Head of caudate nucleus (tissue), 42 donors: ENCODE measurements around the gene KRTAP21-2.
"Not testable (repeated sequence)": the region's sequence is repeated elsewhere in the genome, so short reads cannot be mapped to it uniquely, and the experiment has no call there.

ENCODE experiments used
- DNase-seq, 42 donors: peaks; one replicate each; pipeline versions ENCODE4 v3.0.0 to v3.0.0-alpha.2; 2020 to 2021; ENCODE audit warnings: mixed read lengths in 7 of 42
- intact Hi-C: fragments of 100-400 bp; cut with DNase I; formaldehyde crosslinking; loops from one replicate; pipeline ENCODE4 v1.15.0; 2022

KRTAP21-2 gene

DNA sequence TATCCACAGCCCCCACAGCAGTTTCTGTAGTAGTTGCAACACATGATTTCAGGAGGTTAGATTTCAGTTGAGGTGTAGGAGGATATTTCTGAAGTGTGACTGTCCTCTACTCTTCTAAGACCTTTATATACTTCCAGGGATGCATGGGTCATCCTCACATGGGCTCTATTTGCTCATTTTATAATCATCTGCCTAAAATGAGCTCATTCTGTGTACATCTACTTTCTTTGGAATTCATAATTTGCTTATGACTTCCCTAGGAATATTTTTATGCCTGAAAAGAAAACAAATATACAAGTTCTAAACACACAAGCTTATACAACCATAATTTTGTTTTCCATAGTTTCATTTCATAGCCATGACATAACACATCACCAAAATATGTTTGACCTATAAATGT, at the start of gene KRTAP21-2:
KRTAP21-2 (minus strand) TSS at position 101 of the 400 bp plus-strand sequence; CDS start at position 44, 57 bp downstream.
- DNase-seq: no peak
- intact Hi-C loops: no loop called here

DNA sequence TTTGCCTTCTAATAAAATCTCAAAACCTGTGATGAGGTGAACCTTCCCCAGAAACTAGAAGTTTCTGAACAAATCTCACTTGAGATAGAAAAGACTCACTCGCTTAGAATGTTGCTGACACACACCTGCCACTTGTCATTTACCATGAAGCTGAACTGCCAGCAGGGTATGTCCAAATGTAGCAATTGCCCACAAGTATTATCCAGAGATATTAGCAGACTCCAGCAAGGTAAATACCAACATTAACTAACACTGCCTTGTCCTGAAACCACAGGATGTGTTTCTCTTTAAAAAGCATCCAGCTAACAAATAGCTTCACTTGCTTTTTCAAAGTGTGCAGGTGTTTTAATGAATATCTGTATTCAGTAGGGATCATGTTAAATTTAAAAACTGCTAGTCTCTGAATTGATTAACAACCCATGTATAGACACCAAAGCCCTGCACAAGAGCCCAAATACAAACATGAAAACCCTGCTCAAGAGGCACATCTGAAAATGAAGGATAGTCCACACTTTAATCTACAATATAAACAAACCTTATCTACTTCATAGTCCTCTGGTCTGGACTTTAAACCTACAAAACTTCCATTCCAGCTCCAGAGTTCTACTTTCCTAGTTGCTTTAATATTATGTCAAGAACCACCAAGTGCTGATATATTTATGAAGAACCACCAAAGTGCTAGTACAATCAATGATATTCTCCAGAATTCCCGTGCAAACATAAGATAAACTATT, 46.7 kb upstream of the KRTAP21-2 start:
- DNase-seq: no peak

GRCh38 chr21:30779249-30779648, 32.2 kb upstream of the KRTAP21-2 start:
- DNase-seq: no peak
- intact Hi-C loops: no loop called here

More for the DNA sequence above, 46.7 kb upstream of the KRTAP21-2 start:
- intact Hi-C loops: no loop called here

DNA sequence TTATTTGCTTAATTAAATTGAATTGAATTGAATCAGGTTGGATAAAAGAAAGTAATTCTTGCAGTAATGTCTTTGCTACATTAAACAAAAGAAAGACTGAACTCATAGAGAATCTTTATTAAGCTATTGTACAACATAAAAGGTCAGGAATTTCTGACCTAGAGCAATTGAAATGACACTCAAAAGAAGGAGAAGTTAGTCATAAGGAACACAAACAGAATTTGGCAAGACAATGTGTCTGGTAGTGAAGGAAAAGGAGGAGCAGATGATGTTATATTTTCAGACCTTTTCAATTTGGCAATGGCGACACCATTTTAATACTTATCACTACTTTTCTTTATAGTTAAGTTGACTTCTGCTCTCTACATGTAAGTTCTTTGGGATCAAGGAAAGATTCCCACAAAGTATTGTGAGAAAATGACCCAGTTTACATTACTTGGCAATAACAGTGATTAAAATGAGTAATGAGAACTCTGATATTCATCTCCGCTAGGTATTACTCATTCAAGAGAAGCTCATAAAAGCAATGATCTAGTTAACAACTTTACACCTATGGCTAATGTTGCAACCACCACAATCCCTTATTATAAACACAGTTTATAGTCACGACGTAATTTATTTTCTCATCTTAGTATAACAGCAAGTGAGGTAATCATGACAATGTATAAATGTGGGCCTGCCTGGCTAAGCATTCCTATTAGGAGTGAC, 22.8 kb upstream of the KRTAP21-2 start:
- DNase-seq: no peak
- intact Hi-C loops: no loop called here

DNA sequence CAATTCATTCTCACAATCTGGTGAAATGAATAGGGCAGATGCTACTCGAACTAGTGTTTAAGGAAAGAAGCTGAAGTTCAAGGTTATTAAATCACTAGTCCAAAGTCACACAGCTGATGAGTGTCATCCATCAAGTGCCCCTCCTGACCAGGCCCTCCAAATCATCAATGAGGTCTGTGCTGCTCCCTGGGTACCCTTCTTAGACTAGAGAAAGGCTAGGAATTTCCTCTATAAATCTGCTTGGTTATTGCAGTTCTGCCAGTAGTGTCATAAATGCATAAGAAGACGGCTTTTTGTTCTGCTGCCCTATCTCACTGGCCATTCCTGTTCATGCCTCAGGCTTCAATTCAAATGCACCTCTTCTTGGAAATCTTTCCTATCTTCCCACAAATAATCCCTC, 13.7 kb upstream of the KRTAP21-2 start:
- no peak for DNase-seq
- intact Hi-C loops: no loop called here

GRCh38 chr21:30758306-30758705, 11.2 kb upstream of the KRTAP21-2 start:
- no peak for DNase-seq
- intact Hi-C loops: no loop called here

DNA sequence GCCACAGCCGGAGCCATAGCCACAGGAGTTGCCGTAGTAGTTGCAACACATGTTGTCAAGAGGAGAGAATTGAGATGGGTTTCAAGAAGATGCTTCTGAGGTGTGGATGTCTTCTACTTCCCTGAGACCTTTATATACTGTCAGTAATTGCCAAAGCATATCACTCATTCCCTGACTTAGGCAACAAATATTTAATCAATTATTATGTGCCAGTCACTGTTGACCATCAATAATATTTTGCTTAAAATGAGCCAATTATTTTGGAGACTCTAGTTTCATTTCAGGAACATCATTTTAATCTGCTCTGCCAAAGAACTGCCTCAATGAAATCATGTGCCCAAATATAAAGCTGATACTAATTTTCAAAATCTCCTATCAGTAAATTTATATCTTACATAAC, 8.3 kb upstream of the KRTAP21-2 start, which contains the start of gene KRTAP21-1:
KRTAP21-1 (minus strand) TSS at position 101 of the 400 bp plus-strand sequence; CDS start at position 51, 50 bp downstream.
- intact Hi-C loops, DNase-seq: not testable (repeated sequence)

DNA sequence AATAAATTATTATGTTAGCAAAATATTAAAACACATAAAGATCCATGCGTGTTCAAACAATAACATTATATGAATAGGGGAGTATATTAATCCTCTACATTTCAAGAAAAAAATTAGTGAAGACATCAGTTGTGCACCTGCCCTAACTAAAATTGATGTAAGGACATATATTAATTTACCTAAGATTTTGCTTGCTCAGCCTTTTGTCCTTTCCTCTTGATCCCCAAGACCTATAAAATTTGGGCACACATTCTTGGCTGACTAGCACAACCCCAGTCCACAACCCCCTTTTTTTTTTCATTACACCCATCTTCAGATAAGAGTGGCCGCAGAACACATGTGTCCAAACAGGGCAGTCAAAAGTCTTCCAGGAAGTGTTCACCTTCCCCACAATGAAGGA, 6.6 kb downstream of the KRTAP21-2 start:
- DNase-seq: no peak
- intact Hi-C loops: no loop called here

DNA sequence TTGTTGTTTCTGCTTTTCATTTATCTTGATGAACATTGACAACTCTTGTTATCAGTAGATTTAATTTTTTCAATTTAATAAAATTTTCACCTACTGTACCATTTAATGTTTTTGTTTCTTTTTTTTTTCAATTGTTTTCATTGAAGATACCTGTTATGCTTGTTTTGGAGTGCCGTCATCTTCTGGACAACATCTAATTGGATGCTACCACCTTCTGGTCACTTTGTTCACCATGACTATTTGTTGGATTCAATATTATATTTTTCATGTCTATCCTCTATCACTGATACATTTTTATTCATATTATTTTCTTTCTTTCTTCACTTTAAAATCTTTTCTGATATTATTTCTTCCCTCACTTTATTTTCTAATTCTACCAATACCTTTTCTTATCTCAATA, 14.0 kb downstream of the KRTAP21-2 start:
- intact Hi-C loops: no loop called here
- no peak for DNase-seq

GRCh38 chr21:30726726-30727125, 20.3 kb downstream of the KRTAP21-2 start:
- intact Hi-C loops: no loop called here
- DNase-seq: no peak

- DNase-seq: peak in 10 of 42 donors; percentile 5 to 64 (median 16)
- intact Hi-C loops: no loop called here
Observed at GRCh38 chr21:30719401-30719800, 27.7 kb downstream of the KRTAP21-2 start.

DNA sequence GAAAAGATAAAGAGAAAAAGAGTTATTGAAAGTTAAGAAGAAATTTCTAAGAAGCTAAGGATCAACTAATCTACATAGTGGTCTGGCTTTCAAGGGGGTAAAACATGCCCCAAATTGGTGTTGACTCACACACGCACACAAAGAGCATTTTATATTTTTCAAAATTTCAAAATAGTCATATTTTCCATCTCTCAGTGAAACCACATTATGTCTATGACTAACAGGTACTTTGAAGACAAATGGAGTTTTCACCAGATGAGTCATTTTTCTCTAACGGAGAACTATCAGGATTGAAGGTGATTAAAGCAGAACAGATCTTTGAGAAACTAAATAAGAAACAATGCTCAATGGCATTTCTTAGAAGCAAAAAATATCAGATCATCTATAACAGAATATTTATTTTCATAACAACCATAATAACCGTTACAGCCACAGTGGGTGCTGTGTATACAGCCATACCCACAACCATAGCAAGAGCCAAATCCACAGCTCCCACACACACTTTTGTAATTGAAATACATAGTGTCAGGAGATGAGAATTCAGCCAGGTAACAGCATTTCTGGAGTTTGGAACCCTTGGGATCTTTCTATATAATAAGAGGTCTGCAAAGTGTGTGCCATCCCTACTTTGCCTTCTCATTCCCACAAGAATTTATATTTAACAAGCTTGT, 28.7 kb downstream of the KRTAP21-2 start, which contains the start of gene KRTAP21-3:
KRTAP21-3 (minus strand) TSS at position 539 of the 671 bp plus-strand sequence; CDS start at position 521, 18 bp downstream.
- intact Hi-C loops: no loop called here

GRCh38 chr21:30717105-30717504, 30.0 kb downstream of the KRTAP21-2 start:
- intact Hi-C loops: no loop called here
- no peak for DNase-seq

More for the DNA sequence above, 28.7 kb downstream of the KRTAP21-2 start, which contains the start of gene KRTAP21-3:
- DNase-seq: no peak

GRCh38 chr21:30714946-30715345, 32.1 kb downstream of the KRTAP21-2 start:
- DNase-seq: no peak
- intact Hi-C loops: no loop called here

- no peak for DNase-seq
- intact Hi-C loops: no loop called here
Observed at GRCh38 chr21:30714456-30714855, 32.6 kb downstream of the KRTAP21-2 start.

DNA sequence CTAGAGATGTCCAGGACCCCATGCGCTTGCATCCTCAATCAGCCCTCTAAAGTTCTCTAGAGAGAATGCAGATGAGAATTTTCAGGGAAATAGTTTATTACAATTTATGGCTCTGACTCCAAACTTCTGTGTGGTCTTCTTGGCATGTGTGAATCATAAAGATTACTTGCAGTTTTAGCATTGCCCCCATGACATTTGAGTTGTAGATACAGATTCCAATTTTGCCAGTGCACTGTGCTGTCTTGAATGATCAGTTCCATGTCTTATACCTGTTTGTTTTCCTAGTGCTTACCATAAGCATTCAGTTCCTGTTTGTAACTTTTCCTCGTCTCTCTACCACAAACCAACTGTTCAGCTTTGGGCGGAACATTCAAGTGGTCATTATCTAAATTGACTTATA, 33.3 kb downstream of the KRTAP21-2 start:
- intact Hi-C loops: no loop called here
- DNase-seq: no peak

DNA sequence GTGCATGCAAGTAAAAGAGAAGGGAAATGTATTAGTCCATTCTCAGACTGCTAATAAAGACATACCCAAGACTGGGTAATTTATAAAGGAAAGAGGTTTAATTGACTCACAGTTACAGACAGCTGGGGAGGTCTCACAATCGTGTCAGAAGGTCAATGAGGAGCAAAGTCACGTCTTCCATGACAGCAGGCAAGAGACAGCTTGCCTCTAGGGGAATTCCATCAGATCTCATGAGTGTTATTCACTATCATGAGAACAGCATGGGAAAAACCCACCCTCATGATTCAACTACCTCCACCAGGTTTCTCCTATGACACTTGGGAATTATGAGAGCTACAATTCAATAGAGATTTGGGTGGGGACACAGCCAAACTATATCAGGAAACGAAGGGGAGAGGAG, 36.6 kb downstream of the KRTAP21-2 start:
- DNase-seq: no peak
- intact Hi-C loops: no loop called here

DNA sequence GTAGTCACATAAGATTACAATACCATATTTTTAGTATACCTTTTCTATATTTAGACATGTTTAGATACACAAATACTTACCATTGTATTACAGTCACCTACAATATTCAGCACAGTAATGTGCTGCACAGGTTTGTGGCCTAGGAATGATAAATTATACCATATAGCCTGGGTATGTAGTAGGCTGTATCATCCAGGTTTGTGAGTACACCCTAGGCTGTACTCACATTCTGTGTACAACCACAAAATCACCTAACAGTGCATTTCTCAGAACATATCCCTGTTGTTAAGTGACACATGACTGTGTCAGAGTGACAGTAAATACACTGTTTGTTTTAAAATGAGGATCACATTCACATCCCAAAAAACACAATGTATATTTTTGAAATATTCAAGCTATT, 39.6 kb downstream of the KRTAP21-2 start:
- no peak for DNase-seq
- intact Hi-C loops: no loop called here
